NCI-H1436 treated with DMSO at 0.1 percent for 48 hours (cell line): Measurements from ENCODE around the gene NUDT7.

ENCODE experiments used
- DNase-seq: peaks from one replicate; lab custom pipeline; 2025; lab: John Stamatoyannopoulos, UW

The NUDT7 gene

DNA sequence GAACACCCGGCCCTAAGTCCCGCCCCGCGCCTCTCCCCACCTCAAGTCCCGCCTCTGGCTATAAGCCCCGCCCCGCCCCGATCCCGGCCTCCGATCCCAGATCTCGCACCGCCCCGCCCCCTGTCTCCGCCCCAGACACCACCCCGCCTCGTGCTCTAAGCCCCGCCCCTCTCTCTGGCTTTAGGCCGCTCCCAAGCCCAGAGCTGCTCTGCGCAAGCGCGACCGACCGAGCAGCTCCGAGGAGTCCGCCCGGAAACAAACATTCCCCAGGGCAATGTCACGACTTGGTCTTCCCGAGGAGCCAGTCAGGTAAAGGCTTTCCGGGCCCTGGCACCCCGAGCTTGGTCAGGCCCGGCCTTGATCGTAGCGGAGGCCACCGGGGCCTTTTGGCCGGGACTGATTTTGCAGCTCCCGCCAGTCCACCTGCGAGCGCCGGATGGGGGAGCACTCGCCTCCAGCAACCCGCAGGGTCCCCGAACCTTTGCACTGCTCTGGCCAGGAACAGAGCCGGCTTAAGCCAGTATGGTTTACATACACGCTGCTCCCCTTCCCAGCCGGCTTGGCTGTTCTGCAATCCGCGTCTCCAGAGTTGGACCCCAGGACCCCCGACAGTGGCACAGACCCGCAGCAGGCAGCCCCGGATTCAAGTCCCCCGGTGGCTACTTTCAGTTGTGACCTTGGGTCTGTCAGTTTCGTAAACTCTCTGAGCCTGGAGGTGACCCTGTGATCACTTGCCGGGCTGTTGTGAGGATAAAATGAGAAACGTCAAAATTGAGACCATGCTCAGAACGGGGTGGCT is at the start of gene NUDT7:
Gene NUDT7 (plus strand): TSS at position 206 of the 799 bp plus-strand sequence. CDS start 69 bp downstream, at position 275.
- DNase-seq = peak; percentile 78

DNA sequence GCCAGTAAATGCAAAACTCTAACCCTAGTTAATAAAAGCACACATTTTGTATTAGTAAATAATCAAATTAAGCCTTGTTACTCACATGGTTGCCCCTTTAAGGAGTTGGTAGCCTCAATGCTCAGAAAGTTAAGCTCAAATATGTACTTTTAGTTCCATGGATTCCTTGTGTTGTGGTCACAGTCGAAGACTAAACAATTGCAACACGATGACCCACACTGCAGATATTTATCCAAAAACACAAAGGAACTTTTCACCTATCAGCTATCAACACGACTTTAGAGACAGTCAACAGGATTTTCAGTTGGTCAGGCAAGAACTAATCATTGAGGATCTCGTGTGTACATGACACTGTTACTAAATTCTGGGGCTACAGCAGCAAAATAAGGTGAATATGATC is 47.4 kb upstream of the NUDT7 start:
- no peak for DNase-seq

DNA sequence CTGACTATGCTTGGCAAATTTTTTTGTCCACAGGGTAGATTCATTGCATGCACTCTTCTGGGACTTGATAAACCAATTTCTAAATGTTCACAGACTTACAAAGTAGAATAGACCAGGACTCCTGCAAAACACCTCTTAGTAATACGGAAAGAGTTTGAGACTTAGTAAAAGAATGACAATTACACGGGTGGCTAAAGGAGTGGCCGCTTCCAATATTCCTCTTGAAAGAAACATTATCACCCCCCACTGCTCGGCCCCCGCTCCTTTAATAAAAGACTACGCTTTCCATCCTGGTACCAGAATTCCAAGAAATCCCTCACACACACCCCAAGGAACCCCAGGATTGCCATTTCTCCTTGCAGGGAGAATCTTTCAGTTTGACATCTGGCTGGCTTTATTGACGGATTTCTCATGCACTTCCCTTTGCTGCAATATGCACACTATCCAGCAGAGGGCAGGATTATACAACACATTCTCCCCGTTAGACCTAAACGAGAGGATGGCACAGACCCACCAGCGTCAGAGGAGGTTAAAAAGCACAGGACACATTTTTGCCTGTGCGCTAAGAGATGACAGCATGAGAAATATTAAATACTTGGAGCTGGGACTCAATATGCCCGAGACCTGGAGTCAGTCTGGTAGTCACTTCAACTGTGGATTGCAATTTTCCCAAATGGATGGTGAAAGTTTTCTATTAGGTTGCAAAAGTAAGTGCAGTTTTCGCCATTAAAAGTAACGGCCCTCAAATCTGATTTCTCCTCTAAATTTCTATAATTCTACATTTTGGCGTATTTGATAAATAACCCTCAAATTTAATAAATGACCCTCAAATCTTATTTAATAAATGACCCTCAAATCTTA is 46.6 kb upstream of the NUDT7 start:
- no peak for DNase-seq

DNA sequence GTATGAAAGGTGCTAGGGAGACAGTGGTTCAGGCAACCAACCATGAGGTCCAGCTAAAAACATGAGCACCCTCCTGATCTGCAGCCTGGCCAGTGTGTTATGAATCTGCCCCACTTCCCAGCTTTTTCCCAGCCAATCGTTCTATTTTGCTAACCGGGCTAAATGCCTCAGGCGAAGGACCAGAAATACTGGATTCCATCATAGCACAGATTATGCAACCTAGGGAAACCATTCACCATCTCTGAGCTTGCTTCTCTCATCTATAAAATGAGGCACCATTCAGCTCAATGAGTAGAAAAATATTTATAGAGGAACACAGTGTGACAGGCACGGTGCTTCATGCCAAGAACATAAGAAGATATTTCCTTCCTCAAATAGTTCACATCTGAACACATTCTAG is 45.2 kb upstream of the NUDT7 start:
- no peak for DNase-seq

DNA sequence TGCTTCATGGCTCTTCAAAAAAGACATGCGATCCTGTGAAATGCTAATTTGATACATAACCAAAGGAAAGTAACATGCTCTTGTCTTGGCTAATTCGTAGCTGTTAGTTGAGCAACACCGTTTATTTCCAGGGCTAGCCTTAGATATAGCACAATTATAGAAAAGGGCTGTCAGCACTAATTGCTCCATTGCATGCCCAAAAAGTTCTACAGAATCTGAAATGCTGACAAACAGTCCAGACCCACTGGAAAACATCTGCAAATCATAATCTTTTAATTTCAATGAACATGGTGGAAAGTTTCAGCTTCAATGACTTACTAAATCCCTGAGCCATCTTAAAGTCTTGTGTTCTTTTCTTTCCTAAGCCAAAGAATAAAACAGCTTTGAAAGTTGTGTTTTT is 42.9 kb upstream of the NUDT7 start:
- no peak for DNase-seq

DNA sequence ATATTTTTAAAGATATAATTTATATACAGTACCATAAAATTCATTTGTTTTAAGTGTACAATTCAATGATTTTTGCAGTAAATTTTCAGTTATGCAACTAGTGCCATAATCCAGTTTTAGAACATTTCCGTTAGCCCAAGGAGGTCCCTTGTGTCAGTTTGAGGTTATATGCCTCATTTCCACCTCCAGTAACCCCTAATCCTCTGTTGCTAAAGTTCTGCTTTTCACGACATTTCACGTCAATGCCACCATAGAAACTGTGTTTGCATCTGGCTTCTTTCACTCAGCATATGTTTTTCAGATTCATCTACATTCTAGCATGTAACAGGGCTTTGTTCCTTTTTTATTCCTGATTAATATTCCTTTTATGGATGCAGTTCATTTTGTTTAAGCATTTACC is 42.4 kb upstream of the NUDT7 start:
- no peak for DNase-seq

DNA sequence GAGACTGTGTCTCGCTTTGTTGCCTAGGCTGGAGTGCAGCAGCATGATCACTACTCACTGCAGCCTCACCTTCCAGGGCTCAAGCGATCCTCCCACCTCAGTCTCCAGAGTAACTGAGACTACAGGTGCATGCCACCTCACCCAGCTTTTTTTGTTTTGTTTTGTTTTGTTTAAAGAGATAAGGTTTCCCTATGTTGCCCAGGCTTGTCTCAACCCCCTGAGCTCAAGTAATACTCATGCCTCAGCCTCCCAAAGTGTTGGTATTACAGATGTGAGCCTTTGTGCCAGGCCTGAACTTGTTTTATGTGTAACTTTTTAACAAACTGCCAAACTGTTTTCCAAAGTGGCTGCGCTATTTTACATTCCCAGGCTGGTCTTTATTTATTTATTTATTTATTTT is 41.8 kb upstream of the NUDT7 start:
- DNase-seq = no peak

DNA sequence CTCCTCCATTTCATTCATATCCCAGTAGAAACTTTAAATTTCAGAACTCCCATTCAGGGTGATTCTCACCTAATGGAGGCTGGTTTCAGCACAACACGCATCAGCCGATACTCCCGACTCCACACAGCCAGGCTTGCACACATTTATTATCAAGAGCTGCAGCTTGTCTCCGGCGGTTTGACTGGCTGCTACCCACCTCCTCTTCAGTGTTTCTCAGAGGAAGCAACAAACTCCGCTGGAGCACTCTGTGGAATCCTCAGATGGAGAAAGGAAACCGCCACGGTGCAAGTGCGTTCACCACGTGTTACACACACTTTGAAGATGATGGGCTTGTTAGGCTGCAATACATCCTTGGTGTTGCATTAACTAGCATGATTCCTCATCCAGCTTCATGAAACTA is 39.7 kb upstream of the NUDT7 start:
- DNase-seq = no peak

DNA sequence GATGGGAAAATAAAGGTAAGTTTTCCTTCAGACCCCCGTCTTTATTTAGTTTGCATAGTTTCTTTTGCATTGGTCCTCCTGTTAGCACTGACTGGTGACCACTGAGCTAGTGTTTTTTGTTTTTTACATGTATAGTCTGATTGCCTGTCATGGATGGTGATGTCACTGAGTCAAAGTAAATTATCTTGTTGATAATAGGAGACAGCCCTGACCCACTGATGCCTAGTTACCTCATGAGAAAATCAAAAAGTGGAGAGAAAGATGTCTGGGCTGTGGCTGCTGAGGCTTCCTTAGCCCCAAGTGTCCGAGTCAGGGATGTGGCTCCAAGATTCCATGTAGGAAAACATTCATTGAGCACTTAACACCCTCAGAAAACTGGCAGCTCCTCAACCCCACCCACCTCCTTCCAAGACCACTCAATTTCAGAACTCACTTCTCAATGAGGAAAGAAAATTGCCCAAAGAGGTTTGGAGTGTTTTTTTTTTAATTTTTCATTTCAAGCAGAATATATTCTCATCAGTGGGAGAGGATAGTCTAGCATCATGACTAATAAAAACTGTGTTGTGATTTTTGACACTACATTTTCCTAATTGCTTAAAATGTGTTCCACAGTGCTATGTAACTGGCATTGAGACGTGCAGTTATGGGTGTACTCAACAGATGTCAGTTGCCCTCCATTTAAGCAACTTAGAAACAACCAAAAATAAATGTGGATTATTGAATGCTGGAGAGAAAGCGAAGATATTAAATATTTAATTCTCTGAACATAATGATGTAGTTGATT is 38.7 kb upstream of the NUDT7 start:
- DNase-seq = no peak

DNA sequence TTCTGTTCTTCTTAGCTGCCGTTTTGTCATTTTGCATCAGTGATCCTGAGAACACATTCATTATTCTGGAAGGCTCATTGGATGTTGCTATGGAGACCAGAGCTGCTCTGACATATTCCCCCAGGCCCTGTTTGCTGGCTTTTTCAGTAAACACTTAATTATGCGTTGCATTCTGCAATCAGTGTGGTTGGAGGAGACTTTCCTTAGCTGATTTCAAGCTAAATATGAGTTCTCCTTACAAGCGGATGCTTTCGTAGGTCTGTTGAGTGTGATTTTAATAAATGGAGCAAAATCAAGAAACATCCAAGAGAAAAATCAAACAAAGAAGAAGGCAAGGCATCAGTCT is 38.2 kb upstream of the NUDT7 start:
- peak; percentile 53 for DNase-seq

DNA sequence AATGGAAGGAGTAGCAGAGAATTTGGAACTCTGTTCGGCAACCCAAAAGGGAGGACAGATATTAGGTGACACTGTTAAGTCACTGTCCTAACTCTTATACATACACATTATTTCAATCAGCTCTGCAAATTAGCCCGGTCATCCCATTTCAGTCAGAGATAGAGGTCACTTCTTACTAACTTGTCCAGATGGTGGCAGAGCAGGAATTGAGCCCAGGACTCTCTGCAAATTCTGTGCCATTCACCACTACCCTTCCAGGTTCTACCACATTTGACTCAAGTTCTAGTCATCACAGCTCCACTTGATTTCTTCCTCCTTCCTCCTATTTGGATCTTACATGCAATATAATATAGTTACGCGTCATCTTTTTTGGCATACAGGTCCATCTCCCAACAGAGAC is 35.9 kb upstream of the NUDT7 start:
- DNase-seq = no peak

DNA sequence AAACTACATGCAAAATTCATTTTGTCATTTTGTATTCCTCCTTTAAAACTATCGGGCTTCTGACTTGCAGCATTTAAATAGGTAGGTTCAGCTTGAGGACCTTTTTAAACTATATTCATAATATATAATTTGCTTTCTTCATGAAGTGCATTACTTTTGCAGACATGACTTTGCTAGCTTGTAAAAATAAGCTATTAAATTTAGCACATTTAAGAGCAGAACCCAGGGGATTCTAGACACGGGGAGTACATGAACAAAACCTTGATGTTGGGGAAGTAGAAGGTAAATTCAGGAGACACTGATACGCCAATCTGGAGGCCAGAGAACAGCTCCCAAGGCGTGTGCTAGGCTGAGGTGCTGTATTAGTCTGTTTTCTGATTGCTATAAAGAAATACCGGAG is 32.3 kb upstream of the NUDT7 start:
- no peak for DNase-seq

DNA sequence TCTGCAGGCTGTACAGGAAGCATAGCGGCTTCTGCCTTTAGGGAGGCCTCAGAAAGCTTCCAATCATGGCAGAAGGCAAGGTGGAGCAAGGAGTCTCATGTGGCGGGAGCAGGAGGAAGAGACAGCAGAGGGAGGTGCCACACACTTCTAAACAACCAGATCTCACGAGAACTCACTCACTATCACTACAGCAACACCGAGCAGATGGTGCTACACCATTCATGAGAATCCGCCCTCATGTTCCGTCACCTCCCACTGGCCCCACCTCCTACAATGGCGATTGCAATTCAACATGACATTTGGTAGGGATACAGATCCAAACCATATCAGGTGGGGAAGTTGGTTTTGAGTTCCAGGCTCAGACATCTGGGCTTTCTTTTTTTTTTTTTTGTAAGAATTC is 31.9 kb upstream of the NUDT7 start:
- no peak for DNase-seq

DNA sequence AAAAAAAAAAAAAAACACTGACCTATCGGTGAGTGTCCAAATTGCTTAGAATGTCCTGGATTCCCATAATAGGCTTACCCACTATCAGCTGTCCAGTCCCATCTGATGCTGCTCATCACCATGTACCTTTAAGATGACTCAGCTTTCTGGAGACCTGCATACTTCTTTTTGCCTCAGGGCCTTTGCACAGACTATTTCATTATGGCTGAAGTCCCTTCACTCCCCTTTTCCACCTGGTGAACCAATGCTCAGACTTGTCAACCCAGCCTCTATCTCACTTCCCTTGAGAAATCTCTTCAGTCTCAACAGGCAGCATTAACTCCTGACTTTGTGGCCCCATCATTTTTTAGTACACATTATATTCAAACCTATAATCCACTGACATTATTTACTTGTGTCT is 29.7 kb upstream of the NUDT7 start:
- no peak for DNase-seq

DNA sequence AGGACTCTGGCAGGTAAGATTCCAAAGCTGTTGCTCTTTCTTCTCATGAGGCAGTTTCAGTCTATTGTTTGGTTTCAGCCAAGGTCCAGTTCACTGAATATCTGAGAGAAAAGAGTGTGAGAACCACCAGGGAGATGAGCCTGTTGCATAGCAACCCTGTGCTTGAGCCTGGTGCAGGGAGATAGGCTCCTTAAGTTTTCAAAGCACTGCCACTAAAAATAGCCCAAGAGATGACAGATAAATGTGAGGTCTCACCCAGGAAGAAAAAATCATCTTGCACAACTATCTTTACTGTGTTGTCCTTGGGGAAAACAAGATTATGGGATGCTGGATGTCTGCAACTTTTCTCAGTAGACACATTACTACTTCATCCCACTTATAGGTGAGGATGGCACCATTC is 26.2 kb upstream of the NUDT7 start:
- DNase-seq = no peak

DNA sequence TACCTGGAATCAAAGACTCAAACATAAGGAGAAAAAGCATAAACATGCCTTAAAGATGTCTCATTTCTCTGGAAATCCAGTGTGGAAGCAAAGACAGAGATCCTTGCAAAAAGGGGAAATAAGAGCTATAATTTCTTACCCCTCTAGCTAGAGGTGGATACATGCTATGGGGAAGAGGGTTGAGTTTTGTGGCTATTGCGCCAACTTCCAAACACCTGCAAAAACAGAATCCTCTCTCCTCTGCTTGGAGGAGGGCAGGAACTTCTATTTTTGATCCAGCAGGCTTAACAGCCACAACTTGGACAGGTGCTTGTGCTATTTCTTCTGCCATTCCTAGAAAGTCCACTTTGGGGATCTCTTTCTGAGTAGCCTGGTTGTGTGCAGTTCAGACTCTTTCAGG is 21.5 kb upstream of the NUDT7 start:
- no peak for DNase-seq

DNA sequence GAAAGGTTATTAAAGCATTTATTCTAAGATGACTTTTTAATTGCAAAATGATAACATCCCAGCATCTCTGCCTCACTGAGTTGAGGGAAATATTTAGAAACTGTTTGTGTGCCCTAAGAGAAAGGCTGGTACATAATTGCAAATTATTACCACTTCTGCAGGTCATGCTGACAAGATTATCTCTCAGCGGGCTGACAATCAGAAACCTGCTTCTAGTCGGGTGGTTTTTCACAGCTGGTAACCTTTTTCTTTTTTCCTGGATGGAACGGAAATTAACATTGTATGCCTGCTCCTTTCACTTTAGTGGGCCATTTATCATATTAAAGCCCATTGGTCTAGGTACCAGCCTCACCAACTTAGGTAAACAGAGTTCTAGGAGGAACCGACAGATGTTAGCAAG is 17.0 kb upstream of the NUDT7 start:
- DNase-seq = no peak

DNA sequence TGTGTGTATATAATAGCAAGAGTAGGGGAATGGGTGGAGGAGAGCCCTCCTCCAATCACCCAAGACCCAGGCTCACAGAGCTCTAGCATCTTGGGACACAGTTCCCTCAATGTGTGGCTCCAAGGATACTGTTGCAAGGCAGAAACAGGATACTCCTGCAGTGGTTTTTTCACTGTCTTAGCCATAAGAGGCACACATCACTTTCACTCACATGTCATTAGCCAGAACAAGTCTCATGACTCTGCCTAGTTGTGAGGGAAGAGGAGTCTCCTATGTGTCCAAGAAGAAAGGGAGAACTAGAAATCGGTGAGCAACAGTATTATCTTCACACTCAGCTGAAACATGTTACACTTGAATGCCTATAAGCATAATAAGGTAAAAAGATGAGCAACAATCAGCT is 11.1 kb upstream of the NUDT7 start:
- no peak for DNase-seq

DNA sequence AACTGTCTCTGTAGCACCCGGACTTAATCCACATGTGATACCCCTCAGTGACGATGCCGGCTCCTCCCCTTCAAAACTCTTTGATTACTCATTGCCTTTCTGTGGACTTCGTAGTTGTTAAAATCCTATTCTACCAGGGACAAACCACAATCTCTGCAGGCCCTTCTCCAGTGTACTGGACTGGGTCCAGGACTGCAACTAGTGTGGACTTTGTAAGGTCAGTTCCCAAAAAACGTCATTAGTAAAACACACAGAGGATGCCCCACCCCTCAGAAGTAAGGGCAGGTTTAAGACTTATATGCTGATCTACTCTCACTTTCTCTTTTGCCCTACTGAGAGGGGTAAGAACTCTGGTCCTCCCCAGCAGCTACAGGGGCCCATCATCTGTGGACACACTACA is 10.5 kb upstream of the NUDT7 start:
- no peak for DNase-seq

DNA sequence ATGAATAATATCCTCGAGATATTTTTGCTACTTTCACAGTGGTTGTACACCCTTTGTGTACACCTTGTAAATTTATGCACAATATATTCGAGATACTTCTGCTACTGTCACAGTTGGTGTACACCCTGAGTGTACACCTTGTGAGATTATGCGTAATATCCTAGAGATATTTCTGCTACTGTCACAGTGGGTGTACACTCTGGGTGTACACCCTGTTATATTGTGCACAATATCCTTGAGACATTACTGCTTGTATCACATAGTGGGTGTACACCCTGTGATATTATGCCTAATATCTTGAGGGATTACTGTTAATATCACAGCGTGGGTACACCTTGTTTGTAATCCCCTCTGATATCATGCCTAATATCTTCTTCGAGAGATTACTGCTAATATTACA is 7.2 kb upstream of the NUDT7 start:
- no peak for DNase-seq

DNA sequence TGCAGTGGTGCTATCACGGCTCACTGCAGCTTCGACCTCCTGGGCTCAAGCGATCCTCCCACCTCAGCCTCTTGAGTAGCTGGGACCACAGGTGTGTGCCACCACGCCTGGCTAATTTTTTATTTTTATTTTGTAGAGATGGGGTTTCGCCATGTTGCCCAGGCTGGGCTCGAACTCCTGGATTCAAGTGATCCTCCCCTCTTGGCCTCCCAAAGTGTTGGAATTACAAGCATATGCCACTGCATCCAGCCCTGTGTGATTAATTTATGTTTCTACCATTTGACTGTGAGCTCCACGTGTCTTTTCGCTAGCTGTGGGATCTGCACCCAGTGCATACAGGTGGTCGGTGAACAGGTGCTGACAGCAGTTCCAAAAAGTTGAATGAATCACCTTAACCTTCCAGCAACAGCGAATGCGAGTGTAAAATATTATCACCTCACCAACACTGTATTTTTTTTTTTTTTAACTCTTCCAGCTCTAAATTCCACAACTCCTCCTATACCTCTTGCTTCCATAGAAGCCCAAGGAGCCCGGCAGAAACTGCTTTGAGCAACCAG is 484 bp upstream of the NUDT7 start:
- no peak for DNase-seq

DNA sequence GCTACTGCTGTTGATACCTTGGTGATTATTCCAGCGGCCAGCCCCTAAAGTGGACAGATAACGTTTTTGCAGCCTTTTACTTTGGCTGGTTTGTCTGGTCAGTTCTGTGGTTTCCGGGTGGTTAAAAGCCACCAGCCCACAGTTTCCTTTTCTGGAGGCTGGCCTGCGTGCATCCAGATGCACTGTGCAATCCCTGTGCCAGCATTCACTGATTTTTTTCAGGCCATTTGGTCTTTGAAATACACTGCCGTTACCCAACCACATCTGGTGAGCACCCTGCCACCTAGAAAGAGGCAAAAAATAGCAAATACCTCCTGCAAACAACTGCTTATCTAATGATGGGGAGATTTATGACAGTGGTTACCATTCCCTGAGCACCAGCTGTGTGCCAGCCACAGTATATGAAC is 797 bp downstream of the NUDT7 start:
- no peak for DNase-seq
